ENCODE results near the gene GYPA.

GRCh38 chr4:144104509-144105130, 35.9 kb downstream of the GYPA start:
- no peak for TF ChIP-seq CEBPB (IDR thresholded peaks at IDR 0.05; ENCODE audit: low read depth, low read length)
- TF ChIP-seq CTCF (conservative IDR thresholded peaks at IDR 0.05; ENCODE audit: low read depth, low read length) = no peak
- no peak for TF ChIP-seq NFE2L2 (IDR thresholded peaks at IDR 0.05; ENCODE audit: low read depth, low read length)
- TF ChIP-seq RFX5 (IDR thresholded peaks at IDR 0.05; ENCODE audit: low read depth, low read length) = no peak
- TF ChIP-seq POLR2A (IDR thresholded peaks at IDR 0.05; ENCODE audit: low read depth, low read length) = no peak
- TF ChIP-seq, protein P1, sequence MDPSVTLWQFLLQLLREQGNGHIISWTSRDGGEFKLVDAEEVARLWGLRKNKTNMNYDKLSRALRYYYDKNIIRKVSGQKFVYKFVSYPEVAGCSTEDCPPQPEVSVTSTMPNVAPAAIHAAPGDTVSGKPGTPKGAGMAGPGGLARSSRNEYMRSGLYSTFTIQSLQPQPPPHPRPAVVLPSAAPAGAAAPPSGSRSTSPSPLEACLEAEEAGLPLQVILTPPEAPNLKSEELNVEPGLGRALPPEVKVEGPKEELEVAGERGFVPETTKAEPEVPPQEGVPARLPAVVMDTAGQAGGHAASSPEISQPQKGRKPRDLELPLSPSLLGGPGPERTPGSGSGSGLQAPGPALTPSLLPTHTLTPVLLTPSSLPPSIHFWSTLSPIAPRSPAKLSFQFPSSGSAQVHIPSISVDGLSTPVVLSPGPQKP (IDR thresholded peaks at IDR 0.05; ENCODE audit: borderline replicate concordance, low read depth, low read length) = no peak
- TF ChIP-seq RCOR1 (IDR thresholded peaks at IDR 0.05; ENCODE audit: insufficient replicate concordance, low read length) = no peak
- no peak for TF ChIP-seq SMC3 (IDR thresholded peaks at IDR 0.05; ENCODE audit: low read depth, low read length)
- no peak for TF ChIP-seq MXI1 (IDR thresholded peaks at IDR 0.05; ENCODE audit: borderline replicate concordance, low read depth, low read length)
- no peak for TF ChIP-seq USF2 (IDR thresholded peaks at IDR 0.05; ENCODE audit: low read depth, low read length)
- no peak for TF ChIP-seq BHLHE40 (IDR thresholded peaks at IDR 0.05; ENCODE audit: low read depth, low read length)
- TF ChIP-seq RAD21 (IDR thresholded peaks at IDR 0.05; ENCODE audit: low read length) = no peak
- TF ChIP-seq MAFK (IDR thresholded peaks at IDR 0.05; ENCODE audit: low read depth, low read length) = no peak

Data from IMR-90 (cell line).